Glomerular visceral epithelial cell (primary cell): Measurements from ENCODE around the gene SHISA9.
A peak's percentile ranks its signal among the peaks of the same experiment; 100 is the strongest.

ENCODE experiments used
- DNase-seq: peaks from one replicate; pipeline ENCODE4 v3.0.0-alpha.2; 2016; ENCODE audit errors: extremely low spot score

Gene SHISA9

GRCh38 chr16:12951976-12952375 is 50.6 kb downstream of the SHISA9 start:
- no peak for DNase-seq

DNA sequence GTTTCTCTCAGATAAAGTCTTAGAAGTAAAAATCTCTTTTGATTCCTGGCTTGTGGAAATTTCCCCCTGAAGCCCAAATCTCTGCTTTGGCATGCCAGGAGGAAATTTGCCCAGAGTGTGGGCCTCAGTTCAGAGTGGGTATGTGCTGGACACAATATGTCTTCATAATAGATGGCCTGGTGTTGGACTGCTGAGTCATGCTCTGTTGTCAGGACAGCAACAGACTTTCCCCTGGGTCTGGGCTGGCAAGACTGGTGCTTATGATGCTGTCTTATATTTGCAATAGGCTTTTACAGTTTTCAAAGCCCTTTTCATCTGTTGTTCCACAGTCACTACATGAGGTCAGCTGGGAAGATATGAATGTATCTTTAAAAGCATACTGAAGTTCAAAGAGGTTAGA is 57.0 kb downstream of the SHISA9 start:
- no peak for DNase-seq

GRCh38 chr16:12959072-12959471 is 57.7 kb downstream of the SHISA9 start:
- DNase-seq: no peak

- DNase-seq: no peak
These were observed 60.2 kb downstream of the SHISA9 start for GRCh38 chr16:12961626-12962025.

- DNase-seq: peak; percentile 67
These were observed 63.1 kb downstream of the SHISA9 start for GRCh38 chr16:12964461-12964860.

DNA sequence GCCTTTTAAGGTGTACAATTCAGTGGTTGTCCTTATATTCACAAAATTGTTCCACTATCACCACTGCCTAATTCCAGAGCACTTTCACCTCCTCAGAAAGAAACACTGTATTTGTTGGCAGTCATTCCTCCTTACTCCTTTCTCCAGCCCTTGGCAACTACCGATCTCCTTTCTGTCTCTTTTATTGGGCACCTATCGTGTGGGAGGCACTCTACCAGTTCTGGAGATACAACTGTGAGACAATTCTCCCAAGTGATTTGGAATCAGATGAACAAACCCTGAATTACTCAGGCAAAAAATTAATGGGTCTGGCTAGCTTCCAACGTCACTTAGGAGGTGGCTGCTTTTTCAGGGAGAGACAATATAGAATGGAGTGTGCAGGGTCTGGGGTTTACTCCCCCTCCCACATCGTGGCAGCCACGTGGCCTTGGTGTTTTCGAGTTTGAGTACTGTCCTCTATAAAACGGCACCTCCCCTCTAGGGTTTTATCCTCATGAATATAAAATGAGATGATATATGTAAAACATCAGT is 63.9 kb downstream of the SHISA9 start:
- DNase-seq: peak; percentile 22

DNA sequence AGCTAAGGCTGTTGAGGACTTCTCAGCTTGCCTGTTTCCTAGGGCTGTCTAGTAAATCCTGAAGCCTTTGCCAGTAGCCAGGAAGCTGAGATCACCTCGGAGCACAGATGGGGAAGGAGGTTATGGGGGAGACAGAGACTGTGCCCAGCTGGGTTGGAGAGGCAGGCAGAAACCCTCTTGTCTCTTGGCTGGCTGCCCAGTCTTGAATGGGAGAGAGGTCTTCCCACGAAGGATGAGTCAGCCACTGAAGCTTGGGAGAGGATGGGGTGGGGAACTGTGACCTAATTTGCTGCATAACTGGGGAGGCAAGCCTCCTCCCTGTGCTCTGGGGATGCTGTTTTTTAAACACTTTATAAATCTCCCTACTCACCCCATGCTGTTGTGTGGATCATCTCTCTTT is 69.8 kb downstream of the SHISA9 start:
- peak; percentile 98 for DNase-seq

DNA sequence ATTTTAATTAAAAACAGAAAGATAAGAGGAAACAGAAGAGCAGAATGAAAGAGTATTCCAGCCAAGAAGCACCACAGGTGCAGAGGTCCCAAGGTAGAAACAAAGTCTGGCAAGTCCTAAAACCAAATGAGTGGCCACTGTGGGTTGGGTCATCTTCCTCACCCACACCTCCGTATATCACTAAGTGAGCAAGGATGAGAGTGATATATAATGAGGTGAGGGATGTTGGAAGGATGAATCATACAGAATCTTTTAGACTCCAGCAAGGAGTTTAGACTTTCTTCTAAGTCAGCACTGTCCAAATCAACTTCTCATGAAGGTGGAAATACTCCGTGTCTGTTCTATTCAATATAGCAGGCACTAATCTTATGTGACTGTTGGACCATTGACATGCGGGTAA is 70.8 kb downstream of the SHISA9 start:
- DNase-seq: peak; percentile 12

DNA sequence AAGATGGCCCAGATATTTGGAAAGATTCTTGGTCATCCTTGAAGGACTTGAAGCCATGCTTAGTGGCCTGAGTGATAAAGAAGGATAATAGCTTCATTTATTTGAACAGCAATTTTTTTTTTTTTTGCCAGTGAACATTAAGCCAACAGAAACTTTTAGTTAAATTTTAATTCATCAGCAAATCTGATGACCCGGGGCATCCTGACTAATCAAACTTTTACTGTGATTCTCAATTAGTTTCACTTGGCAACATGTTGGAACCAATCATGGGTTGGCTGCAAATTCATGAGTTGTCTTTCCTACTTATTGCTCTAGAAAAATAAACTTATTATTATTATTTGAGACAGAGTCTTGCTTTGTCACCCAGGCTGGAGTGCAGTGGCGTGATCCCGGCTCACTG is 74.4 kb downstream of the SHISA9 start:
- DNase-seq: no peak

DNA sequence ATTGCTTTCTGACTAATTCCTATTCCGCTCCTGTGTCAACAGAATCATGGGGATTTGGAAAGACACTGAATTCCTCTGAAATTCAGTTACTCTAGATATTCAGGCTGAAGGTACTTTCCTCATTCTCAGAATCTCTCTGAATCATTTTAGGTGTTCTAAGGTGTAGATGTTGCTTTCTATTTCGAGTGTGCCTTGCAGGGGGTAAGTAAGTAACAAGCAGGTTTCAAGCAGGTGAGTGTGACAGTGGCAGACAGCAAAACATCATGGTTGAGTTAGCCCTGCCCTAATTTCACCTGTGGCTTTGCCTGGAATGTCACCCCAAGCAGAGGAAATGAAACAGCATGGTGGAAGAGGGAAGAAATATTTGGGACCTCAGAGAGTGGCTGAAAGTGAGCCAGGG is 75.1 kb downstream of the SHISA9 start:
- DNase-seq: no peak

GRCh38 chr16:12976936-12977335 is 75.5 kb downstream of the SHISA9 start:
- peak; percentile 54 for DNase-seq

DNA sequence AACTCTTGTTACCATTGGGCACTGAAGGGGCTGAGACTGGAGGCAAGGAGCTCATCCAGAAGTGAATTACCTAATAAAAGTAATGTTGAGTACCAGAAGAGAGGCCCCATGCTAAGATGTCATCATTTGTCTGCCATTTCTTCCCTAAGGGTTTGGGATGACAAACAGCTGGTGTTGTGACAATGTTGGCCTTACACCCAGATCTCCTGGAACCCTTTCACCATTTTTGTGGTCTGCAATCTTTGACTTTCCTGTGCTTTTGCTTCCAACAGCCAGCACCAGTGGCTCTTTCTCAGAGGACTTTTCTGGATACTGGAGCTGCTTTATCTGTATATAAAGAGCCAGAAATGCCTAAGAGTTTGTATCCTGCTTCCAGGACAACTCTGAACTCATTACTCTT is 84.1 kb downstream of the SHISA9 start:
- DNase-seq: no peak

GRCh38 chr16:12988071-12988470 is 86.7 kb downstream of the SHISA9 start:
- peak; percentile 36 for DNase-seq

GRCh38 chr16:12992066-12992465 is 90.7 kb downstream of the SHISA9 start:
- DNase-seq: no peak

GRCh38 chr16:12994402-12994801 is 93.0 kb downstream of the SHISA9 start:
- no peak for DNase-seq

DNA sequence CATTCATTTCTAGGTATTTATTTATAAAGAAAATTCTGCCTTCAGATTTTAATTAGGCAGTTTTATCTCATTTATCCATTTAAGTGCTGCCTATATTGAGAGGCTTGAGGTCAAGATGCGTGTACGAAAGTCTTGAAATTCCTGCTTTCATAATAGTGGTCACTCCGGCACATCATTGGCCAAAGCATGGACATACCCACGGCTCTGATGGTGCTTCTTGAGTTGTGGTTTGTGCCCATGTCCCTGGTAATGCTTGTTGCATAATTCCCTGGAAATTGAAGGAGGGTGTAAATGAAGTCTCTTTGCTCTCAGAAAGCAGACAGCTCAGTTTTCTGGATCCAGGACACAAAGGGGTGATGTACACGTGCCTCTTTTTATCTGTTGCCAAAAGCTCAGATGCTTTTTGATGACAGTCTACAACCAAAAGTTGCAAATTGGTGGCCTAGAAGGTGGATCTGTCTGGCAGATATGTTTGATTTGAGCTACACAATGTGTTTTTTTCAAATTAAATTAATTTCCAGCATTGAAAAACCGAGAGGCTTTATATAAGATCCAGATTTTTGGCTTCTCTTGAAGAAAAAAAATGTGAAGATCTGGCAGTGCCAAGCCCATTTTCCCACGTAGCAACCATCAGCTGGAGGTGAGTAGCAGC is 94.4 kb downstream of the SHISA9 start:
- DNase-seq: no peak

GRCh38 chr16:12998361-12999085 is 97.1 kb downstream of the SHISA9 start:
- DNase-seq: no peak

- no peak for DNase-seq
These were observed 98.0 kb downstream of the SHISA9 start for GRCh38 chr16:12999368-12999767.

DNA sequence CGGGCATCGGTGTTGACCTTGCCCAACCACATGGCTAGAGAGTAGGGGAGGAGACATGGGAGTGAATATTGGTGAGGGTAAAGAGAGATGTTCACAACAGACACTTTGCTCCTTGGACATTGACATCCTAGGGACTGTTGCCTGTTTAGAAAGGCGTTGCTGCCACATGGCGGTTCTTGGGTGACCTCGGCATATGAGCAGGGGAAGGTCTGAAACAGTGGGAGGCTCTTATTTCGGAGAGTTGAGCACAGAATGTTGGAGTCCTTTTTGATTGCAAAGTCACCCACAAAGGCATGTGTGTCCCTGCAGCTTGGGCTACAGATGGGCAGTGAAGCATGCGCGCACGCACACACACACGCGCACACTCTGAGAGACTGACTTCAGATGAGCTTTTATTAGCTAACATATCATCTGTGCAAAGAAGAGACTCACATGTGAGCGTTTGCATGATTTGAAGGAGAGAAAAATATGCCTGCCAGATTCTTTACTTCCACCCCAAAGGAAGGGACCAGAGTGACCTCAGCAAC is 104.4 kb downstream of the SHISA9 start:
- peak; percentile 6 for DNase-seq

GRCh38 chr16:13012601-13013000 is 111.2 kb downstream of the SHISA9 start:
- peak; percentile 12 for DNase-seq

DNA sequence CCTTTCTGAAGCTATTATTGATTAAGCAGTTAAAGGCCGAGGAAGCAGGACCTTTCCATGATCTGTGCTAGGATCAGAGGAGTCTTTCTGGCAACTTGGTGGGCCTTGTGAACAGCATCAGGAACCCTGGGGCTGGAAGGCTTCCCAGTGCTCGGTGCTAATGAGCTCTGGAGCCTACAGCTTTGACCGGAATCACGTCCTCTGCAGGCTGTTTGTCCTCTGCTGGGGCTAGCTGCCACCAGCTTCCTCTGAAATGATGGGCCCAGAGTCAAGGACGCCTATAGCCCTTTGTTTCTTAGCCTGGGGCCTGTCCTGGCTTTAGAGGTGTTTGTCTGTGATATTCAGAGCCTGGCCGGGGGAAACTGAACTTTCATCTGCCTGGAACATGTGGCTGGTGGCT is 111.6 kb downstream of the SHISA9 start:
- DNase-seq: no peak

DNA sequence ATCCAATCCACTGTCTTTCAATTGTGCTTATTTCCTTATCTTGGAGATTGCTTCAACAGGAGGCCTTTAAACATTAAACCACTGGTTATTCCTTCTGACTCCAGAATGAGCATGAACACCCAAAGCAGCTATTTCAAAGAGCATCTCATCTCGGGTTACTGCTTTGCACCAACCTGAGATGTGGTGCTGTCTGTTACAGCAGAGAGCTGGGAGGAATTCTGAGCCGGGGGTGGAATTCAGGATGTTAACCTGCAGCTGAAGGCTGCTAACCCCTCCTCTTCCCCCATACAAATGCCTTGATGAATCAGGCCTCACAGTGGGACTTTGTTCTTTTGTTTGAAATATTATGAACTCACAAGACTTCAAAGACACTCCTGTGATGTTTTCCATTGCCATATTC is 113.1 kb downstream of the SHISA9 start:
- peak; percentile 50 for DNase-seq

DNA sequence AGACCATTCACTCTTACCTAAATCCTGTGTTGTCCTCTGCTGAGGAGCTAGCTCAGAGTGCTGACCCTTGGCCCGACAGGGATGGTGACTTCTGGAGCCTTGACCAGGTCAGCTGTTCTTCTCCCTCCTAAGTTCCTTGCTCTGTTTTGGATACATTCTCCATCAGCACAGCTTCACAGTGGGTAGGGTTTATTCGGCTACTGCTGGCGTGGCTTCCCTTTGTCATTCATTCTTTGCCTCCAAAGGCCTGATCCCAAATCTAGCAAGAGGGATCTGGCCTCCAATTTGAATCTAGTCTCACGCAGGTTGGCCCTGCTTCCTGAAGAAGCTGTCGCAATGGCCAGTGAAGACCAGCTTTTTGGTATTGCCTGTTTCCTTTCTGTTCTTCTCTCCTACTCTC is 116.6 kb downstream of the SHISA9 start:
- DNase-seq: no peak
